K562 (cell line): ENCODE results near the gene ABHD14A. TPM values are rescaled to one million over a fixed set of nuclear protein-coding genes. Genes with fewer than 3 reads are reported as not detected.

Experiments used
- ATF1 ChIP-seq, 2 experiments: fragments of 450-650 bp in 1 of 2; IDR thresholded peaks; 2 replicates each; pipeline ENCODE4 v1.6.1; 2016; ENCODE audit warnings: missing compliant biosample characterization in 1 of 2, missing genetic modification characterization in 1 of 2
- ATF7 ChIP-seq: fragments of 450-650 bp; IDR thresholded peaks from 2 replicates; pipeline ENCODE4 v1.7.1; 2014; ENCODE audit warnings: mild to moderate bottlenecking, moderate library complexity
- CCNT2 ChIP-seq: IDR thresholded peaks from 2 replicates; pipeline ENCODE4 v1.6.1; 2011; ENCODE audit warnings: borderline replicate concordance, low read depth, mild to moderate bottlenecking, moderate library complexity, mixed read lengths, low read length; ENCODE audit not compliant: insufficient read length; ENCODE audit errors: extremely low read depth
- CXXC5 ChIP-seq: fragments of 250-450 bp; sonication (Bioruptor Pico); IDR thresholded peaks from 2 replicates; pipeline ENCODE4 v1.8.0; 2022; ENCODE audit warnings: inconsistent platforms, mild to moderate bottlenecking, moderate library complexity
- FIP1L1 ChIP-seq: fragments of 200-400 bp; formaldehyde crosslinking; IDR thresholded peaks from 2 replicates; pipeline ENCODE4 v1.6.1; 2018; ENCODE audit warnings: mild to moderate bottlenecking, low read depth, low read length; ENCODE audit not compliant: poor library complexity, severe bottlenecking
- HDAC2 ChIP-seq: fragments of 450-650 bp; IDR thresholded peaks from 2 replicates; pipeline ENCODE4 v1.6.1; 2016; ENCODE audit warnings: mild to moderate bottlenecking
- HMG20A ChIP-seq: fragments of 450-650 bp; formaldehyde crosslinking; conservative IDR thresholded peaks from 2 replicates; pipeline ENCODE4 v1.4.0; 2020; ENCODE audit warnings: mild to moderate bottlenecking, mixed read lengths
- MEF2A ChIP-seq: IDR thresholded peaks from 2 replicates; pipeline ENCODE4 v1.6.1; 2011; ENCODE audit warnings: low read depth, mild to moderate bottlenecking, low read length, moderate library complexity; ENCODE audit not compliant: control insufficient read depth
- NR2C1 ChIP-seq, 2 experiments: fragments of 450-650 bp; IDR thresholded peaks; 2 replicates each; pipeline ENCODE4 v1.6.1; 2017; ENCODE audit warnings: mild to moderate bottlenecking in 2 of 2, antibody characterized with exemption in 1 of 2, inconsistent platforms in 1 of 2, missing compliant biosample characterization in 1 of 2, missing genetic modification characterization in 1 of 2
- PHF20 ChIP-seq: fragments of 450-650 bp; IDR thresholded peaks from 2 replicates; pipeline ENCODE4 v1.6.1; 2018; ENCODE audit not compliant: partially characterized antibody
- SMC3 ChIP-seq: conservative IDR thresholded peaks from 2 replicates; pipeline ENCODE4 v1.6.1; 2011; ENCODE audit warnings: low read depth, low read length, improper control_type of control experiment; ENCODE audit not compliant: insufficient read depth
- XRCC5 ChIP-seq: fragments of 200-400 bp; formaldehyde crosslinking; IDR thresholded peaks from 2 replicates; pipeline ENCODE4 v1.6.1; 2017; ENCODE audit warnings: low read depth, mild to moderate bottlenecking, low read length
- ZKSCAN1 ChIP-seq: fragments of 150-350 bp; IDR thresholded peaks from 2 replicates; pipeline ENCODE4 v1.6.1; 2016; ENCODE audit warnings: low read depth, low read length
- polyA plus RNA-seq, 8 experiments: library from polyadenylated mRNA; depleted of rRNA in 4 of 8; stranded (reverse) in 5 of 8; unstranded in 3 of 8; fragments of >200 nt; fragmentation: Nextera tagmentation in 2 of 8; fragmentation: Illumina TruSeq in 1 of 8; extraction: Ambion mirVana in 2 of 8; extraction: Trizol in 1 of 8; gene quantifications; 2 replicates each; pipeline versions ENCODE4 v1.2.1 to v1.2.3, GENCODE V29; 2011 to 2014; ENCODE audit warnings: inconsistent platforms in 1 of 8, missing spikeins in 1 of 8
- total RNA-seq, 7 experiments: library from RNA; depleted of rRNA in 6 of 7; stranded (reverse); fragments of >200 nt in 6 of 7; fragmentation: Illumina TruSeq in 2 of 7; extraction: Trizol in 2 of 7; gene quantifications; 2 replicates each; pipeline versions ENCODE4 v1.2.1 to v1.2.3, GENCODE V29; 2011 to 2021; ENCODE audit warnings: low replicate concordance in 1 of 7
- TF ChIP-seq, protein P1 (sequence below): sonication (generic); formaldehyde crosslinking; IDR thresholded peaks from 2 replicates; pipeline ENCODE4 v1.8.0; 2022; ENCODE audit warnings: mild to moderate bottlenecking, missing genetic modification reagents
- TF ChIP-seq, protein P2 (sequence below): fragments of 450-650 bp; IDR thresholded peaks from 2 replicates; pipeline ENCODE4 v1.6.1; 2014; ENCODE audit warnings: low read depth, mild to moderate bottlenecking, moderate library complexity, borderline replicate concordance
- TF ChIP-seq, protein P3 (sequence below): fragments of 150-350 bp; IDR thresholded peaks from 2 replicates; pipeline ENCODE4 v1.6.1; 2014; ENCODE audit warnings: low read depth, mild to moderate bottlenecking, low read length, borderline replicate concordance

Gene ABHD14A
- total and polyA plus RNA-seq, 9 of the 15 experiments (the other 6 are each of a cell fraction or from before 2014, with no cell fraction given) = 0.90 to 10.5 (median 8.3) TPM

DNA sequence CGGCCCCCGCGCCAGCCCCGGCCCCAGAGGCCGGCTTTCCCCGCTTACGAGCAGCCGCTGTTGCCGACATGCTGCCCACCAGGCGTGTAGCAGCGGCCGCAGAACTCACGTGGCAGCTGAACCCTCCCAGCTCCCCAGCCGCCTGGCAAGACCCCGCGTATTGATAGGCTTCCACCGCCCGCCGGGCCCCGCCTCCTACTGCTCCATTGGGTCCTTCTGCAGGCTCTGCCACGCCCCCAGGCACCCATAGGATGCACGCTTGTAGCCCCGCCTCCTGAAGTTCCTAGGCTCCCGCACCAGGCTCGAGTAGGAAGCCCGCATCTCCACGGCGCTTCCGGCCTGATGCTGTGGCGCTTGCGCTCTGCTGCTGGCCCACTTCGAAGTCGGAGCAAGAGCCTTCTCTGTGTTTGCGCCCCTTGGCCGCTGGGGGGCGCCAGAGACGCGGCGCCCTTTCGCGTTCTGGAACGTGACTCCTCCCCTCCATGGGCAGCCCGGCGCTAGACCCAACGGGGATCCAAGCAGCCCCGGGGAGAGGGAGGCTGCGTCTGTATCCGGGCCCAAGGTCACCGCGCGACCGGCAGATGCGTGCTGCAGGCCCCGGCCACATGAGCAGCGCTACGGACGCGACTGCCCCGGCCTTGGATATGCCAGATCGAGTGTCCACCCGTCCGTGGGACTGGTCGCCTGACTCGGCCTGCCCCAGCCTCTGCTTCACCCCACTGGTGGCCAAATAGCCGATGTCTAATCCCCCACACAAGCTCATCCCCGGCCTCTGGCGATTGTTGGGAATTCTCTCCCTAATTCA is 32.9 kb upstream of the ABHD14A start, which contains the start of the genes PARP3 and RRP9 (continued):
- TF ChIP-seq, protein P1, sequence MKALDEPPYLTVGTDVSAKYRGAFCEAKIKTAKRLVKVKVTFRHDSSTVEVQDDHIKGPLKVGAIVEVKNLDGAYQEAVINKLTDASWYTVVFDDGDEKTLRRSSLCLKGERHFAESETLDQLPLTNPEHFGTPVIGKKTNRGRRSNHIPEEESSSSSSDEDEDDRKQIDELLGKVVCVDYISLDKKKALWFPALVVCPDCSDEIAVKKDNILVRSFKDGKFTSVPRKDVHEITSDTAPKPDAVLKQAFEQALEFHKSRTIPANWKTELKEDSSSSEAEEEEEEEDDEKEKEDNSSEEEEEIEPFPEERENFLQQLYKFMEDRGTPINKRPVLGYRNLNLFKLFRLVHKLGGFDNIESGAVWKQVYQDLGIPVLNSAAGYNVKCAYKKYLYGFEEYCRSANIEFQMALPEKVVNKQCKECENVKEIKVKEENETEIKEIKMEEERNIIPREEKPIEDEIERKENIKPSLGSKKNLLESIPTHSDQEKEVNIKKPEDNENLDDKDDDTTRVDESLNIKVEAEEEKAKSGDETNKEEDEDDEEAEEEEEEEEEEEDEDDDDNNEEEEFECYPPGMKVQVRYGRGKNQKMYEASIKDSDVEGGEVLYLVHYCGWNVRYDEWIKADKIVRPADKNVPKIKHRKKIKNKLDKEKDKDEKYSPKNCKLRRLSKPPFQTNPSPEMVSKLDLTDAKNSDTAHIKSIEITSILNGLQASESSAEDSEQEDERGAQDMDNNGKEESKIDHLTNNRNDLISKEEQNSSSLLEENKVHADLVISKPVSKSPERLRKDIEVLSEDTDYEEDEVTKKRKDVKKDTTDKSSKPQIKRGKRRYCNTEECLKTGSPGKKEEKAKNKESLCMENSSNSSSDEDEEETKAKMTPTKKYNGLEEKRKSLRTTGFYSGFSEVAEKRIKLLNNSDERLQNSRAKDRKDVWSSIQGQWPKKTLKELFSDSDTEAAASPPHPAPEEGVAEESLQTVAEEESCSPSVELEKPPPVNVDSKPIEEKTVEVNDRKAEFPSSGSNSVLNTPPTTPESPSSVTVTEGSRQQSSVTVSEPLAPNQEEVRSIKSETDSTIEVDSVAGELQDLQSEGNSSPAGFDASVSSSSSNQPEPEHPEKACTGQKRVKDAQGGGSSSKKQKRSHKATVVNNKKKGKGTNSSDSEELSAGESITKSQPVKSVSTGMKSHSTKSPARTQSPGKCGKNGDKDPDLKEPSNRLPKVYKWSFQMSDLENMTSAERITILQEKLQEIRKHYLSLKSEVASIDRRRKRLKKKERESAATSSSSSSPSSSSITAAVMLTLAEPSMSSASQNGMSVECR = peak; percentile 80
- TF ChIP-seq HDAC2 (peak; percentile 75; the same call in 1 of the 2 replicates), MEF2A (no peak), NR2C1 (IDR thresholded peaks at IDR 0.05) (peak; percentile 84), NR2C1 (tag; IDR thresholded peaks at IDR 0.05) (peak; percentile 87), ZKSCAN1 (0 out of 2 replicates have a peak, but pooled peaks have one; percentile 32), SMC3 (peak; percentile 81), PHF20 (peak; percentile 31), CCNT2 (peak; percentile 17), XRCC5 (peak; percentile 83), FIP1L1 (peak; percentile 88), ATF7 (peak; percentile 71), ATF1 (CRISPR knock-in tag; IDR thresholded peaks at IDR 0.05) (no peak), ATF1 (tag; IDR thresholded peaks at IDR 0.05) (0 out of 2 replicates have a peak, but pooled peaks have one; percentile 25), HMG20A (CRISPR knock-in tag) (no peak), CXXC5 (CRISPR knock-in tag) (peak; percentile 75)
- TF ChIP-seq, protein P2, sequence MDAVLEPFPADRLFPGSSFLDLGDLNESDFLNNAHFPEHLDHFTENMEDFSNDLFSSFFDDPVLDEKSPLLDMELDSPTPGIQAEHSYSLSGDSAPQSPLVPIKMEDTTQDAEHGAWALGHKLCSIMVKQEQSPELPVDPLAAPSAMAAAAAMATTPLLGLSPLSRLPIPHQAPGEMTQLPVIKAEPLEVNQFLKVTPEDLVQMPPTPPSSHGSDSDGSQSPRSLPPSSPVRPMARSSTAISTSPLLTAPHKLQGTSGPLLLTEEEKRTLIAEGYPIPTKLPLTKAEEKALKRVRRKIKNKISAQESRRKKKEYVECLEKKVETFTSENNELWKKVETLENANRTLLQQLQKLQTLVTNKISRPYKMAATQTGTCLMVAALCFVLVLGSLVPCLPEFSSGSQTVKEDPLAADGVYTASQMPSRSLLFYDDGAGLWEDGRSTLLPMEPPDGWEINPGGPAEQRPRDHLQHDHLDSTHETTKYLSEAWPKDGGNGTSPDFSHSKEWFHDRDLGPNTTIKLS = peak; percentile 70; the same call in 1 of the 2 replicates
- TF ChIP-seq, protein P3, sequence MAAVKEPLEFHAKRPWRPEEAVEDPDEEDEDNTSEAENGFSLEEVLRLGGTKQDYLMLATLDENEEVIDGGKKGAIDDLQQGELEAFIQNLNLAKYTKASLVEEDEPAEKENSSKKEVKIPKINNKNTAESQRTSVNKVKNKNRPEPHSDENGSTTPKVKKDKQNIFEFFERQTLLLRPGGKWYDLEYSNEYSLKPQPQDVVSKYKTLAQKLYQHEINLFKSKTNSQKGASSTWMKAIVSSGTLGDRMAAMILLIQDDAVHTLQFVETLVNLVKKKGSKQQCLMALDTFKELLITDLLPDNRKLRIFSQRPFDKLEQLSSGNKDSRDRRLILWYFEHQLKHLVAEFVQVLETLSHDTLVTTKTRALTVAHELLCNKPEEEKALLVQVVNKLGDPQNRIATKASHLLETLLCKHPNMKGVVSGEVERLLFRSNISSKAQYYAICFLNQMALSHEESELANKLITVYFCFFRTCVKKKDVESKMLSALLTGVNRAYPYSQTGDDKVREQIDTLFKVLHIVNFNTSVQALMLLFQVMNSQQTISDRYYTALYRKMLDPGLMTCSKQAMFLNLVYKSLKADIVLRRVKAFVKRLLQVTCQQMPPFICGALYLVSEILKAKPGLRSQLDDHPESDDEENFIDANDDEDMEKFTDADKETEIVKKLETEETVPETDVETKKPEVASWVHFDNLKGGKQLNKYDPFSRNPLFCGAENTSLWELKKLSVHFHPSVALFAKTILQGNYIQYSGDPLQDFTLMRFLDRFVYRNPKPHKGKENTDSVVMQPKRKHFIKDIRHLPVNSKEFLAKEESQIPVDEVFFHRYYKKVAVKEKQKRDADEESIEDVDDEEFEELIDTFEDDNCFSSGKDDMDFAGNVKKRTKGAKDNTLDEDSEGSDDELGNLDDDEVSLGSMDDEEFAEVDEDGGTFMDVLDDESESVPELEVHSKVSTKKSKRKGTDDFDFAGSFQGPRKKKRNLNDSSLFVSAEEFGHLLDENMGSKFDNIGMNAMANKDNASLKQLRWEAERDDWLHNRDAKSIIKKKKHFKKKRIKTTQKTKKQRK = 0 out of 2 replicates have a peak, but pooled peaks have one; percentile 20
